Subcutaneous abdominal adipose tissue (tissue), 5 donors: ENCODE measurements around the gene DHX58.
A peak's percentile ranks its signal among the peaks of the same experiment; 100 is the strongest.

ENCODE experiments used
- H3K27ac ChIP-seq: one replicate; pipeline ENCODE4 v1.7.0; 2013; ENCODE audit warnings: low read depth, mild to moderate bottlenecking, inconsistent platforms, low read length, moderate library complexity
- H3K27me3 ChIP-seq, 5 donors: one replicate each; pipeline ENCODE4 v1.7.0; 2013; ENCODE audit warnings: low read length in 5 of 5, inconsistent platforms in 1 of 5; ENCODE audit not compliant: control insufficient read depth in 5 of 5, insufficient read depth in 4 of 5
- H3K36me3 ChIP-seq, 5 donors: one replicate each; pipeline ENCODE4 v1.7.0; 2013; ENCODE audit warnings: low read length in 5 of 5; ENCODE audit not compliant: control insufficient read depth in 5 of 5, insufficient read depth in 5 of 5
- H3K4me1 ChIP-seq, 5 donors: one replicate each; pipeline ENCODE4 v1.7.0; 2013; ENCODE audit warnings: low read length in 5 of 5, mild to moderate bottlenecking in 3 of 5, moderate library complexity in 1 of 5; ENCODE audit not compliant: control insufficient read depth in 5 of 5, insufficient read depth in 5 of 5
- H3K4me3 ChIP-seq, 5 donors: one replicate each; pipeline ENCODE4 v1.7.0; 2013; ENCODE audit warnings: low read length in 5 of 5, low read depth in 1 of 5
- H3K9ac ChIP-seq, 5 donors: one replicate each; pipeline ENCODE4 v1.7.0; 2013; ENCODE audit warnings: low read length in 5 of 5, mild to moderate bottlenecking in 4 of 5, moderate library complexity in 3 of 5
- H3K9me3 ChIP-seq, 5 donors: one replicate each; pipeline ENCODE4 v1.7.0; 2013; ENCODE audit warnings: low read length in 5 of 5; ENCODE audit not compliant: control insufficient read depth in 5 of 5
- donor health status: healthy.
- donor health status: healthy.
- donor health status: healthy.
- donor health status: healthy.
- donor health status: healthy.

Gene DHX58

GRCh38 chr17:42087042-42087701 is 25.3 kb downstream of the DHX58 start:
- H3K27me3 ChIP-seq, result peaks cover 8 to 19% (median 11%) of the 10 kb centered on the region in 5 donors

GRCh38 chr17:42081516-42082129 is 30.9 kb downstream of the DHX58 start:
- Histone ChIP-seq H3K27ac (no peak overlapping the region), H3K4me1 (no peaks in the 10 kb centered on the region), H3K27me3 (peaks cover 0 to 11% (median 2%) of the 10 kb centered on the region in 5 donors), H3K4me3 (no peak overlapping the region), H3K9me3 (no peaks in the 10 kb centered on the region), H3K9ac (no peak overlapping the region), H3K36me3 (no peaks in the 10 kb centered on the region)

More at GRCh38 chr17:42087042-42087701, 25.3 kb downstream of the DHX58 start:
- Histone ChIP-seq H3K4me3 (no peak overlapping the region), H3K27ac (no peak overlapping the region), H3K9ac (no peak overlapping the region), H3K9me3 (no peaks in the 10 kb centered on the region), H3K4me1 (no peaks in the 10 kb centered on the region), H3K36me3 (no peaks in the 10 kb centered on the region)

- H3K4me3 ChIP-seq, result no peak overlapping the region
- no peaks in the 10 kb centered on the region for H3K36me3 ChIP-seq
- H3K9me3 ChIP-seq, result no peaks in the 10 kb centered on the region
- H3K4me1 ChIP-seq, result no peaks in the 10 kb centered on the region
- peaks cover 0 to 11% (median 5%) of the 10 kb centered on the region in 5 donors for H3K27me3 ChIP-seq
- no peak overlapping the region for H3K27ac ChIP-seq
- no peak overlapping the region for H3K9ac ChIP-seq
These were observed 33.0 kb downstream of the DHX58 start for GRCh38 chr17:42079541-42079940.

GRCh38 chr17:42078396-42079043 is 34.0 kb downstream of the DHX58 start:
- H3K4me3 ChIP-seq, result no peak overlapping the region
- peaks cover 2 to 13% (median 5%) of the 10 kb centered on the region in 5 donors for H3K27me3 ChIP-seq
- H3K4me1 ChIP-seq, result no peaks in the 10 kb centered on the region
- no peak overlapping the region for H3K27ac ChIP-seq
- H3K9me3 ChIP-seq, result no peaks in the 10 kb centered on the region
- no peak overlapping the region for H3K9ac ChIP-seq
- H3K36me3 ChIP-seq, result no peaks in the 10 kb centered on the region

- Histone ChIP-seq H3K9me3 (no peaks in the 10 kb centered on the region), H3K27ac (no peak overlapping the region), H3K36me3 (no peaks in the 10 kb centered on the region), H3K4me1 (peaks cover 0 to 1% (median under 1%) of the 10 kb centered on the region in 5 donors), H3K4me3 (no peak overlapping the region), H3K27me3 (peaks cover 8 to 19% (median 11%) of the 10 kb centered on the region in 5 donors), H3K9ac (no peak overlapping the region)
These were observed 34.8 kb downstream of the DHX58 start for GRCh38 chr17:42077755-42078154.

GRCh38 chr17:42076797-42077559 is 35.5 kb downstream of the DHX58 start:
- peaks cover 0 to 9% (median 6%) of the 10 kb centered on the region in 5 donors for H3K4me1 ChIP-seq
- no peak overlapping the region for H3K4me3 ChIP-seq
- H3K9me3 ChIP-seq, result no peaks in the 10 kb centered on the region
- no peak overlapping the region for H3K27ac ChIP-seq
- H3K27me3 ChIP-seq, result peaks cover 11 to 27% (median 18%) of the 10 kb centered on the region in 5 donors
- H3K9ac ChIP-seq, result no peak overlapping the region
- no peaks in the 10 kb centered on the region for H3K36me3 ChIP-seq

GRCh38 chr17:42075789-42076188 is 36.7 kb downstream of the DHX58 start:
- Histone ChIP-seq H3K9ac (no peak overlapping the region), H3K9me3 (no peaks in the 10 kb centered on the region), H3K4me1 (peaks cover 0 to 13% (median 10%) of the 10 kb centered on the region in 5 donors), H3K27ac (no peak overlapping the region), H3K27me3 (peaks cover 22 to 38% (median 30%) of the 10 kb centered on the region in 5 donors), H3K4me3 (no peak overlapping the region), H3K36me3 (no peaks in the 10 kb centered on the region)

- Histone ChIP-seq H3K4me1 (peaks cover 0 to 19% (median 17%) of the 10 kb centered on the region in 5 donors), H3K27ac (no peak overlapping the region), H3K9me3 (no peaks in the 10 kb centered on the region), H3K36me3 (no peaks in the 10 kb centered on the region), H3K27me3 (peaks cover 28 to 34% (median 32%) of the 10 kb centered on the region in 5 donors), H3K9ac (no peak overlapping the region), H3K4me3 (peak overlapping the region in 2 of 5 donors; percentile 34 to 42)
These were observed 40.0 kb downstream of the DHX58 start for GRCh38 chr17:42072323-42073187.

- Histone ChIP-seq H3K36me3 (no peaks in the 10 kb centered on the region), H3K27me3 (peaks cover 28 to 34% (median 32%) of the 10 kb centered on the region in 5 donors), H3K9me3 (no peaks in the 10 kb centered on the region), H3K4me3 (peak overlapping the region in 2 of 5 donors; percentile 34 to 42), H3K27ac (no peak overlapping the region), H3K4me1 (peaks cover 0 to 22% (median 20%) of the 10 kb centered on the region in 5 donors), H3K9ac (no peak overlapping the region)
These were observed 40.7 kb downstream of the DHX58 start for GRCh38 chr17:42071810-42072209.
